ENCODE data around the gene VAMP2. TPM values are rescaled to one million over a fixed set of nuclear protein-coding genes. Genes with fewer than 3 reads are reported as not detected.
A peak's percentile ranks its signal among the peaks of the same experiment; 100 is the strongest.

VAMP2 gene
- polyA plus RNA-seq, 1 donor from 2014 or later, result 98.3 TPM

DNA sequence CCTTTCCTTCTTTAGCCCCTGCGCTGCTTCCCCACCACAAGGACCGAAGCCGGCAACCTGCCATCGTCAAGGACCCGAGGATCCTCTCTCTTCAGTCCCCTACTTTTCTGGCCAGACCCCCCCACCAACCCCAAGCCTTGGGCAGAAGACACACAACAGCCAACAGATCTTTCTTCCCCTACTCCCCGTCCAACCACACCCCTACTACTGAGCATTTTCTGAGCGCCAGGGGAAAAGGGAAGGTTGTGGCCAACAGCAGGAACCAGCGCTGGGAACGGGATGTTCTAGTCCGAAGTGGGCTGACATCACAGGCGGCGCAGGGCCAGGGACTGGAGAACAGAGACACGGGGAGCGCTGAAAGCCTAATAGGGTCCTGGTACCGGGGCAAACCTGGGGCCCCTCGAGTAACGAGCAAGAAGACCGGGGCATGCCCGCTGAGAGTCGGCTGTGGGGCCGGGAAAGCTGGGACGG is 11.1 kb downstream of the VAMP2 start:
- peak overlapping the region; percentile 89 for H3K4me2 ChIP-seq (ENCODE audit: low read length)
- H3K9ac ChIP-seq (ENCODE audit: low read length), result peak overlapping the region; percentile 95
- no peaks in the 10 kb centered on the region for H4K20me1 ChIP-seq (ENCODE audit: insufficient read depth)
- no peaks in the 10 kb centered on the region for H3K9me2 ChIP-seq (ENCODE audit: insufficient read depth, low read length)
- H3K79me2 ChIP-seq (replicated peaks; ENCODE audit: insufficient read depth, low read length), result no peaks in the 10 kb centered on the region
- TF ChIP-seq EZH2 (IDR thresholded peaks at IDR 0.05; ENCODE audit: borderline replicate concordance, insufficient read depth, low read length, poor library complexity, severe bottlenecking) (no peak), POLR2AphosphoS5 (IDR thresholded peaks at IDR 0.05) (no peak), MXI1 (conservative IDR thresholded peaks at IDR 0.05; ENCODE audit: poor library complexity, severe bottlenecking) (no peak), EP300 (conservative IDR thresholded peaks at IDR 0.05; ENCODE audit: poor library complexity, severe bottlenecking) (no peak), SMC3 (conservative IDR thresholded peaks at IDR 0.05; ENCODE audit: poor library complexity) (no peak), RAD21 (conservative IDR thresholded peaks at IDR 0.05) (no peak), TAF1 (IDR thresholded peaks at IDR 0.05; ENCODE audit: low read depth) (no peak)
- TF ChIP-seq, protein P1, sequence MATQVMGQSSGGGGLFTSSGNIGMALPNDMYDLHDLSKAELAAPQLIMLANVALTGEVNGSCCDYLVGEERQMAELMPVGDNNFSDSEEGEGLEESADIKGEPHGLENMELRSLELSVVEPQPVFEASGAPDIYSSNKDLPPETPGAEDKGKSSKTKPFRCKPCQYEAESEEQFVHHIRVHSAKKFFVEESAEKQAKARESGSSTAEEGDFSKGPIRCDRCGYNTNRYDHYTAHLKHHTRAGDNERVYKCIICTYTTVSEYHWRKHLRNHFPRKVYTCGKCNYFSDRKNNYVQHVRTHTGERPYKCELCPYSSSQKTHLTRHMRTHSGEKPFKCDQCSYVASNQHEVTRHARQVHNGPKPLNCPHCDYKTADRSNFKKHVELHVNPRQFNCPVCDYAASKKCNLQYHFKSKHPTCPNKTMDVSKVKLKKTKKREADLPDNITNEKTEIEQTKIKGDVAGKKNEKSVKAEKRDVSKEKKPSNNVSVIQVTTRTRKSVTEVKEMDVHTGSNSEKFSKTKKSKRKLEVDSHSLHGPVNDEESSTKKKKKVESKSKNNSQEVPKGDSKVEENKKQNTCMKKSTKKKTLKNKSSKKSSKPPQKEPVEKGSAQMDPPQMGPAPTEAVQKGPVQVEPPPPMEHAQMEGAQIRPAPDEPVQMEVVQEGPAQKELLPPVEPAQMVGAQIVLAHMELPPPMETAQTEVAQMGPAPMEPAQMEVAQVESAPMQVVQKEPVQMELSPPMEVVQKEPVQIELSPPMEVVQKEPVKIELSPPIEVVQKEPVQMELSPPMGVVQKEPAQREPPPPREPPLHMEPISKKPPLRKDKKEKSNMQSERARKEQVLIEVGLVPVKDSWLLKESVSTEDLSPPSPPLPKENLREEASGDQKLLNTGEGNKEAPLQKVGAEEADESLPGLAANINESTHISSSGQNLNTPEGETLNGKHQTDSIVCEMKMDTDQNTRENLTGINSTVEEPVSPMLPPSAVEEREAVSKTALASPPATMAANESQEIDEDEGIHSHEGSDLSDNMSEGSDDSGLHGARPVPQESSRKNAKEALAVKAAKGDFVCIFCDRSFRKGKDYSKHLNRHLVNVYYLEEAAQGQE (IDR thresholded peaks at IDR 0.05; ENCODE audit: borderline replicate concordance), result no peak
- TF ChIP-seq, protein P2, sequence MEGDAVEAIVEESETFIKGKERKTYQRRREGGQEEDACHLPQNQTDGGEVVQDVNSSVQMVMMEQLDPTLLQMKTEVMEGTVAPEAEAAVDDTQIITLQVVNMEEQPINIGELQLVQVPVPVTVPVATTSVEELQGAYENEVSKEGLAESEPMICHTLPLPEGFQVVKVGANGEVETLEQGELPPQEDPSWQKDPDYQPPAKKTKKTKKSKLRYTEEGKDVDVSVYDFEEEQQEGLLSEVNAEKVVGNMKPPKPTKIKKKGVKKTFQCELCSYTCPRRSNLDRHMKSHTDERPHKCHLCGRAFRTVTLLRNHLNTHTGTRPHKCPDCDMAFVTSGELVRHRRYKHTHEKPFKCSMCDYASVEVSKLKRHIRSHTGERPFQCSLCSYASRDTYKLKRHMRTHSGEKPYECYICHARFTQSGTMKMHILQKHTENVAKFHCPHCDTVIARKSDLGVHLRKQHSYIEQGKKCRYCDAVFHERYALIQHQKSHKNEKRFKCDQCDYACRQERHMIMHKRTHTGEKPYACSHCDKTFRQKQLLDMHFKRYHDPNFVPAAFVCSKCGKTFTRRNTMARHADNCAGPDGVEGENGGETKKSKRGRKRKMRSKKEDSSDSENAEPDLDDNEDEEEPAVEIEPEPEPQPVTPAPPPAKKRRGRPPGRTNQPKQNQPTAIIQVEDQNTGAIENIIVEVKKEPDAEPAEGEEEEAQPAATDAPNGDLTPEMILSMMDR (IDR thresholded peaks at IDR 0.05; ENCODE audit: poor library complexity, severe bottlenecking), result no peak
- no peaks in the 10 kb centered on the region for H3K9me3 ChIP-seq (ENCODE audit: low read length)
- H3K4me3 ChIP-seq (ENCODE audit: low read length), result peak overlapping the region; percentile 92
- H3F3A ChIP-seq (ENCODE audit: insufficient read depth, low read length, poor library complexity, severe bottlenecking), result peaks cover 6% of the 10 kb centered on the region
- no peaks in the 10 kb centered on the region for H3K27me3 ChIP-seq (ENCODE audit: insufficient read depth, low read depth, low read length)
- H3K36me3 ChIP-seq (ENCODE audit: insufficient read depth, low read length), result no peaks in the 10 kb centered on the region
- H3K27ac ChIP-seq (ENCODE audit: low read length), result peak overlapping the region; percentile 95
- H2AFZ ChIP-seq (ENCODE audit: low read depth, low read length), result peak overlapping the region; percentile 2

DNA sequence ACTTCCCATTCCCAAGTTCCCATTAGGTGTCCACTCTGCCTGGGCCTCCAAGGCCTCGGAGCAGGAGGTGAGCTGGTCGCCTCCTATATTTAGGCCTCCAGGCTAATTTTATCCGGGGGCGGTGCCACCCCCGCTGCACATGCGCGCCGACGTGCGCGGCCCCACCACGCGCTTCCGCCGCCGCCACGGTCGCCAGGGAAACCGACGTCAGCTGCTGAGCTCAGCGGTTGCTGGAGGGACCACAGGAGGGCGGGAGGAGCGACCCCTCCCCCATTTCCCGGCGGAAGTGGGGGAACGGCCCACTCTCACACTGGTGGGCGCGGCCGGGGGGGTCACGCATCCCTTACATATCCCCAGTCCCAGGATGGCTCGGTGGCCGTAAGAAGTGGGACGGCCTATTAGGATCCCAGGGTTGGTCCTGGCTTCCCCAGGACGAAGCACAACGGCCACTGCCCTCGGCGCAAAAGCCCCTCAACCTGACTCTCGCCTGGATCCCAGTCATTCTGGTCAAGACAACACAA is 11.6 kb downstream of the VAMP2 start:
- H3K36me3 ChIP-seq (ENCODE audit: insufficient read depth, low read length), result no peaks in the 10 kb centered on the region
- peak overlapping the region; percentile 92 for H3K4me3 ChIP-seq (ENCODE audit: low read length)
- no peaks in the 10 kb centered on the region for H3K9me2 ChIP-seq (ENCODE audit: insufficient read depth, low read length)
- H3K27me3 ChIP-seq (ENCODE audit: insufficient read depth, low read depth, low read length), result no peaks in the 10 kb centered on the region
- H4K20me1 ChIP-seq (ENCODE audit: insufficient read depth), result no peaks in the 10 kb centered on the region
- H3F3A ChIP-seq (ENCODE audit: insufficient read depth, low read length, poor library complexity, severe bottlenecking), result peaks cover 6% of the 10 kb centered on the region
- no peaks in the 10 kb centered on the region for H3K79me2 ChIP-seq (replicated peaks; ENCODE audit: insufficient read depth, low read length)
- H2AFZ ChIP-seq (ENCODE audit: low read depth, low read length), result peak overlapping the region; percentile 2
- H3K27ac ChIP-seq (ENCODE audit: low read length), result peak overlapping the region; percentile 95
- TF ChIP-seq, protein P1 (IDR thresholded peaks at IDR 0.05; ENCODE audit: borderline replicate concordance), result peak; percentile 54
- peak; percentile 84 for TF ChIP-seq POLR2AphosphoS5 (IDR thresholded peaks at IDR 0.05)
- TF ChIP-seq MXI1 (conservative IDR thresholded peaks at IDR 0.05; ENCODE audit: poor library complexity, severe bottlenecking), result peak; percentile 98
- TF ChIP-seq, protein P2 (IDR thresholded peaks at IDR 0.05; ENCODE audit: poor library complexity, severe bottlenecking), result no peak
- peak; percentile 75 for TF ChIP-seq EP300 (conservative IDR thresholded peaks at IDR 0.05; ENCODE audit: poor library complexity, severe bottlenecking)
- peak overlapping the region; percentile 95 for H3K9ac ChIP-seq (ENCODE audit: low read length)
- peak overlapping the region; percentile 89 for H3K4me2 ChIP-seq (ENCODE audit: low read length)
- H3K9me3 ChIP-seq (ENCODE audit: low read length), result no peaks in the 10 kb centered on the region
